Measurements from ENCODE around the gene DLEC1.

The DLEC1 gene

DNA sequence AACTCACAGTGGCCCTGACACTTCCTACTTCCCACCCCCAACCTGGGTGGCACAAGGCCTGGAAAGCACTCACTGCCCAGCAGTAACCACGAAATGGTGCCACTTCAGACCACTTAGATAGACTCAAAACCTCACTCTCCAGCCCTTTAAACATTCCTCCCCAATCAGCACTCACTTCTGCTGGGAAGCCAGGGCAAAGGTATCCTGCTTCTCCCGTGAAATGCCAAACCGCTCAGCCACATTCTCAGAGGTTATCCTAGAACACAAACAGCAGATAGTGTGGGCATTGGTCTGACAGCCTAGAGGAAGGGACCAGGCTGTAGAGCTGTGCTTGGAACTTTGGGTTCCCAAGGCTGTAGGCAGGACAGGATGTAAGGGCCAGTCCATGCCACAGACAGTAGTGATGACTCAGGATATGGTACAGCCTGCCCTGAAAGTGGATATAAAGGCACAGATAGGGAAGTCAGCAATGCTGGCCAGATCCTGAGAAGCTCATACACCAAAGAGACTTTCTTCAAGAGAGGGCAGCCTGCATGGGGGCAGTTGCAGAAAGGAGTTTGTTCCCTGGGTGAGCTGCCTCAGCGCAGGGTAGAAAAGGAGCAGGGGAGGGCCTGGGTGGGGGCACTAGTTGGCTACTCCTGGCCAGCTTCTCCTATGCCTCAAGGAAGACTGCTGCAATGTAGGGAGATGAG, 88.7 kb downstream of the DLEC1 start:
- TF ChIP-seq, protein P1, sequence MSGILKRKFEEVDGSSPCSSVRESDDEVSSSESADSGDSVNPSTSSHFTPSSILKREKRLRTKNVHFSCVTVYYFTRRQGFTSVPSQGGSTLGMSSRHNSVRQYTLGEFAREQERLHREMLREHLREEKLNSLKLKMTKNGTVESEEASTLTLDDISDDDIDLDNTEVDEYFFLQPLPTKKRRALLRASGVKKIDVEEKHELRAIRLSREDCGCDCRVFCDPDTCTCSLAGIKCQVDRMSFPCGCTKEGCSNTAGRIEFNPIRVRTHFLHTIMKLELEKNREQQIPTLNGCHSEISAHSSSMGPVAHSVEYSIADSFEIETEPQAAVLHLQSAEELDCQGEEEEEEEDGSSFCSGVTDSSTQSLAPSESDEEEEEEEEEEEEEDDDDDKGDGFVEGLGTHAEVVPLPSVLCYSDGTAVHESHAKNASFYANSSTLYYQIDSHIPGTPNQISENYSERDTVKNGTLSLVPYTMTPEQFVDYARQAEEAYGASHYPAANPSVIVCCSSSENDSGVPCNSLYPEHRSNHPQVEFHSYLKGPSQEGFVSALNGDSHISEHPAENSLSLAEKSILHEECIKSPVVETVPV (CRISPR knock-in tag; IDR thresholded peaks at IDR 0.05): no peak
- TF ChIP-seq TCF4 (CRISPR knock-in tag; IDR thresholded peaks at IDR 0.05; ENCODE audit: borderline replicate concordance): no peak
- no peak for TF ChIP-seq SNAI2 (CRISPR knock-in tag; IDR thresholded peaks at IDR 0.05)
- TF ChIP-seq ZC3H10 (CRISPR knock-in tag; IDR thresholded peaks at IDR 0.05): no peak
- no peak for TF ChIP-seq ZFP30 (CRISPR knock-in tag; IDR thresholded peaks at IDR 0.05)
- TF ChIP-seq ESRRG (CRISPR knock-in tag; IDR thresholded peaks at IDR 0.05): no peak
- TF ChIP-seq, protein P2, sequence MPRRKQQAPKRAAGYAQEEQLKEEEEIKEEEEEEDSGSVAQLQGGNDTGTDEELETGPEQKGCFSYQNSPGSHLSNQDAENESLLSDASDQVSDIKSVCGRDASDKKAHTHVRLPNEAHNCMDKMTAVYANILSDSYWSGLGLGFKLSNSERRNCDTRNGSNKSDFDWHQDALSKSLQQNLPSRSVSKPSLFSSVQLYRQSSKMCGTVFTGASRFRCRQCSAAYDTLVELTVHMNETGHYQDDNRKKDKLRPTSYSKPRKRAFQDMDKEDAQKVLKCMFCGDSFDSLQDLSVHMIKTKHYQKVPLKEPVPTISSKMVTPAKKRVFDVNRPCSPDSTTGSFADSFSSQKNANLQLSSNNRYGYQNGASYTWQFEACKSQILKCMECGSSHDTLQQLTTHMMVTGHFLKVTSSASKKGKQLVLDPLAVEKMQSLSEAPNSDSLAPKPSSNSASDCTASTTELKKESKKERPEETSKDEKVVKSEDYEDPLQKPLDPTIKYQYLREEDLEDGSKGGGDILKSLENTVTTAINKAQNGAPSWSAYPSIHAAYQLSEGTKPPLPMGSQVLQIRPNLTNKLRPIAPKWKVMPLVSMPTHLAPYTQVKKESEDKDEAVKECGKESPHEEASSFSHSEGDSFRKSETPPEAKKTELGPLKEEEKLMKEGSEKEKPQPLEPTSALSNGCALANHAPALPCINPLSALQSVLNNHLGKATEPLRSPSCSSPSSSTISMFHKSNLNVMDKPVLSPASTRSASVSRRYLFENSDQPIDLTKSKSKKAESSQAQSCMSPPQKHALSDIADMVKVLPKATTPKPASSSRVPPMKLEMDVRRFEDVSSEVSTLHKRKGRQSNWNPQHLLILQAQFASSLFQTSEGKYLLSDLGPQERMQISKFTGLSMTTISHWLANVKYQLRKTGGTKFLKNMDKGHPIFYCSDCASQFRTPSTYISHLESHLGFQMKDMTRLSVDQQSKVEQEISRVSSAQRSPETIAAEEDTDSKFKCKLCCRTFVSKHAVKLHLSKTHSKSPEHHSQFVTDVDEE (CRISPR knock-in tag; IDR thresholded peaks at IDR 0.05): no peak
- TF ChIP-seq, protein P3, sequence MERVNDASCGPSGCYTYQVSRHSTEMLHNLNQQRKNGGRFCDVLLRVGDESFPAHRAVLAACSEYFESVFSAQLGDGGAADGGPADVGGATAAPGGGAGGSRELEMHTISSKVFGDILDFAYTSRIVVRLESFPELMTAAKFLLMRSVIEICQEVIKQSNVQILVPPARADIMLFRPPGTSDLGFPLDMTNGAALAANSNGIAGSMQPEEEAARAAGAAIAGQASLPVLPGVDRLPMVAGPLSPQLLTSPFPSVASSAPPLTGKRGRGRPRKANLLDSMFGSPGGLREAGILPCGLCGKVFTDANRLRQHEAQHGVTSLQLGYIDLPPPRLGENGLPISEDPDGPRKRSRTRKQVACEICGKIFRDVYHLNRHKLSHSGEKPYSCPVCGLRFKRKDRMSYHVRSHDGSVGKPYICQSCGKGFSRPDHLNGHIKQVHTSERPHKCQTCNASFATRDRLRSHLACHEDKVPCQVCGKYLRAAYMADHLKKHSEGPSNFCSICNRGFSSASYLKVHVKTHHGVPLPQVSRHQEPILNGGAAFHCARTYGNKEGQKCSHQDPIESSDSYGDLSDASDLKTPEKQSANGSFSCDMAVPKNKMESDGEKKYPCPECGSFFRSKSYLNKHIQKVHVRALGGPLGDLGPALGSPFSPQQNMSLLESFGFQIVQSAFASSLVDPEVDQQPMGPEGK (CRISPR knock-in tag; IDR thresholded peaks at IDR 0.05; ENCODE audit: borderline replicate concordance): no peak
- no peak for TF ChIP-seq PPARA (CRISPR knock-in tag; IDR thresholded peaks at IDR 0.05; ENCODE audit: borderline replicate concordance)
- no peak for TF ChIP-seq RARB (CRISPR knock-in tag; IDR thresholded peaks at IDR 0.05)

DNA sequence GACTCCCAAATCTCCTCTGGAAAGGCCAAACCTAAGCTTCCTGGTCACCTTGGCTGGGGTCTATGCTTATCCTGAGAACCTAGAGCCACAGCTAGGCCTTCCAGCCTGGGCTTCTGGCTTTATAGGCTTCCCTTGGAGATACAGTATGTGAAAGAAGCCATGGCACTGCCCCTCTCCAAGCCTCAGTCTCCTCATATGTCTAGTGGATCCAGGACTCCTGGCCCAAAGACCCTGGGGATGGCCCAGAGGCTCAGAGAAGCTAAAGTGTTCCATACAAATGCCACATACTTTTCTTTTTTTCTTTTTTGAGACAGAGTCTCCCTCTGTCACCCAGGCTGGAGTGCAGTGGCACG, 89.3 kb downstream of the DLEC1 start:
- ATAC-seq: no peak
- TF ChIP-seq, protein P1 (CRISPR knock-in tag; IDR thresholded peaks at IDR 0.05): no peak
- no peak for TF ChIP-seq ZNF565 (CRISPR knock-in tag; conservative IDR thresholded peaks at IDR 0.05; ENCODE audit: low read depth)
- TF ChIP-seq RARB (CRISPR knock-in tag; IDR thresholded peaks at IDR 0.05): no peak
- no peak for TF ChIP-seq ZNF8 (CRISPR knock-in tag; IDR thresholded peaks at IDR 0.05)
- TF ChIP-seq, protein P3 (CRISPR knock-in tag; IDR thresholded peaks at IDR 0.05; ENCODE audit: borderline replicate concordance): no peak
- TF ChIP-seq ZFP3 (CRISPR knock-in tag; IDR thresholded peaks at IDR 0.05): no peak
- TF ChIP-seq ZFP30 (CRISPR knock-in tag; IDR thresholded peaks at IDR 0.05): no peak
- TF ChIP-seq, protein P4, sequence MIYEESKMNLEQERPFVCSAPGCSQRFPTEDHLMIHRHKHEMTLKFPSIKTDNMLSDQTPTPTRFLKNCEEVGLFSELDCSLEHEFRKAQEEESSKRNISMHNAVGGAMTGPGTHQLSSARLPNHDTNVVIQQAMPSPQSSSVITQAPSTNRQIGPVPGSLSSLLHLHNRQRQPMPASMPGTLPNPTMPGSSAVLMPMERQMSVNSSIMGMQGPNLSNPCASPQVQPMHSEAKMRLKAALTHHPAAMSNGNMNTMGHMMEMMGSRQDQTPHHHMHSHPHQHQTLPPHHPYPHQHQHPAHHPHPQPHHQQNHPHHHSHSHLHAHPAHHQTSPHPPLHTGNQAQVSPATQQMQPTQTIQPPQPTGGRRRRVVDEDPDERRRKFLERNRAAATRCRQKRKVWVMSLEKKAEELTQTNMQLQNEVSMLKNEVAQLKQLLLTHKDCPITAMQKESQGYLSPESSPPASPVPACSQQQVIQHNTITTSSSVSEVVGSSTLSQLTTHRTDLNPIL (CRISPR knock-in tag; IDR thresholded peaks at IDR 0.05; ENCODE audit: low read depth): no peak
- no peak for TF ChIP-seq TOX (CRISPR knock-in tag; IDR thresholded peaks at IDR 0.05; ENCODE audit: borderline replicate concordance)
- TF ChIP-seq, protein P5, sequence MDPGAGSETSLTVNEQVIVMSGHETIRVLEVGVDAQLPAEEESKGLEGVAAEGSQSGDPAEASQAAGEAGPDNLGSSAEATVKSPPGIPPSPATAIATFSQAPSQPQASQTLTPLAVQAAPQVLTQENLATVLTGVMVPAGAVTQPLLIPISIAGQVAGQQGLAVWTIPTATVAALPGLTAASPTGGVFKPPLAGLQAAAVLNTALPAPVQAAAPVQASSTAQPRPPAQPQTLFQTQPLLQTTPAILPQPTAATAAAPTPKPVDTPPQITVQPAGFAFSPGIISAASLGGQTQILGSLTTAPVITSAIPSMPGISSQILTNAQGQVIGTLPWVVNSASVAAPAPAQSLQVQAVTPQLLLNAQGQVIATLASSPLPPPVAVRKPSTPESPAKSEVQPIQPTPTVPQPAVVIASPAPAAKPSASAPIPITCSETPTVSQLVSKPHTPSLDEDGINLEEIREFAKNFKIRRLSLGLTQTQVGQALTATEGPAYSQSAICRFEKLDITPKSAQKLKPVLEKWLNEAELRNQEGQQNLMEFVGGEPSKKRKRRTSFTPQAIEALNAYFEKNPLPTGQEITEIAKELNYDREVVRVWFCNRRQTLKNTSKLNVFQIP (CRISPR knock-in tag; IDR thresholded peaks at IDR 0.05; ENCODE audit: borderline replicate concordance, low read depth): no peak
- no peak for TF ChIP-seq ZC3H10 (CRISPR knock-in tag; IDR thresholded peaks at IDR 0.05)
- no peak for TF ChIP-seq SNAI2 (CRISPR knock-in tag; IDR thresholded peaks at IDR 0.05)
- TF ChIP-seq ARNTL (CRISPR knock-in tag; IDR thresholded peaks at IDR 0.05; ENCODE audit: borderline replicate concordance, low read depth): no peak
- no peak for TF ChIP-seq CSDC2 (CRISPR knock-in tag; IDR thresholded peaks at IDR 0.05)

More for the DNA sequence above, 88.7 kb downstream of the DLEC1 start:
- no peak for ATAC-seq

Data from SK-N-SH treated with all-trans-retinoic acid at 6 μM for 48 hours (cell line).